ENCODE measurements around the gene SNRPB2.

SNRPB2 gene

GRCh38 chr20:16740365-16741072 is 10.7 kb downstream of the SNRPB2 start:
- no peak for DNase-seq

- DNase-seq = no peak
Observed at GRCh38 chr20:16744178-16744807, 14.5 kb downstream of the SNRPB2 start.

DNA sequence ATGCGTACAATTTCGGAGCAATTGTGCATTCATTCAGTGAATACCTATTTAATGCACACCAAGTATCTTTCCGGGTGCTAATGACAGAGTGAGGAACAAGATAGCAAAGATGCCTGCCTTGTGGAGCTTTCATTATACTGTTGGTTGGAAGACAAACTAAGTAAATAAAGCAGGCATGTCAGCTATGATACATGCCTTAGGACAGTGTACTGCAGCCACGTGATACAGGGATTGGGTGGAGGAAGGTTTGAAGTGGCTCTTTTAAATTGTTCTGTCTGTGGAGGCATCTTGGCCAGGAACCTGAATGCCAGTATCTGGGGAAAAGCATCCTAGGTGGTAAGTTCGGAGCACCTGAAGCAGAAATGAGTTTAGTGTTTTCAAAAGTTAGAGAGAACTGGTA is 15.4 kb downstream of the SNRPB2 start:
- DNase-seq = no peak

DNA sequence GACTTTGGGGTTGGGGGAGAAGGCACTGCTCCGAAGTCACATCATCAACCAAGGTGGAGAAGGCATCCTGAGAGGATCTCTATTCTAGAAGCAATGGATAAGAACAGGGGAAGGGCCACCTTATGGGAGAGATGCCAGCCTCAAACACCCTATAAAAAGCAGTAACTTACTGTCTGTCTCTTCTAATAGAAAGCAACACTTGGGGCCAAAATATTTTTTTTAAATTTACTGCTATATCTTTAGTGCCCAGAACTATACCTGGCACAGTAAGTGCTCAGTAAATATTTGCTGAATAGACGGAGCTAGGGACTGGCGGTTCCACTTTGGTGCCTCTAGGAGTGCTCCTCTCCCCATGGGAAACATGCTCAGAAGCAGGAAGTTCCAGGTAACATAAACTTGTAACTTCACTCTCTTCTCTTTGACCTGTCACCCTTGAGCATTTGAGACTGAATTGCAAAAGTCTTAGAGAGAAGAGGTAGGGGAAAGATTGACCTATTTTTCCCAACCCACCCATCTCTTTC is 17.5 kb downstream of the SNRPB2 start:
- no peak for DNase-seq

- no peak for DNase-seq
Observed at GRCh38 chr20:16748308-16748900, 18.6 kb downstream of the SNRPB2 start, which contains the start of gene OTOR. TSS of gene OTOR (plus strand) at chr20:16748358. CDS start at chr20:16748402, 44 bp downstream.

DNA sequence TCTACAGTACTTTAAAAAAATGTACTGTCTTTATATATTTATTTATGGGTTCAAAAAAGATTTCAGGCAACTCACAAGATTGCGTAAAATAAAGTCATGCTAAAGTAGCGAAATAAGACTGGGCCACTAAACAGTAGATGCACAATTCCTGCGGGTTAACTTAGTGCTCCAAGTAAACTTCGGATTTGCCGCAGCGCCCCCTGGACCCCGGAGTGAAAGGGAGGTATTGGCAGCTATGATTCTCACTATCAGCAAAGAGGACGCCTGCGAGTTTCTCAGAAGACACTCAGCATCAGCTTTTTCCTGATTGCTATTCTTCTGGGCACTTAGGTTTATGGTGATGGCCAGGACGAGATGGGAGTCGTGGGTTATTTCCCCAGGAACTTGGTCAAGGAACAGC is 19.7 kb downstream of the SNRPB2 start:
- DNase-seq = no peak

- no peak for DNase-seq
Observed at GRCh38 chr20:16752082-16752481, 22.3 kb downstream of the SNRPB2 start.

DNA sequence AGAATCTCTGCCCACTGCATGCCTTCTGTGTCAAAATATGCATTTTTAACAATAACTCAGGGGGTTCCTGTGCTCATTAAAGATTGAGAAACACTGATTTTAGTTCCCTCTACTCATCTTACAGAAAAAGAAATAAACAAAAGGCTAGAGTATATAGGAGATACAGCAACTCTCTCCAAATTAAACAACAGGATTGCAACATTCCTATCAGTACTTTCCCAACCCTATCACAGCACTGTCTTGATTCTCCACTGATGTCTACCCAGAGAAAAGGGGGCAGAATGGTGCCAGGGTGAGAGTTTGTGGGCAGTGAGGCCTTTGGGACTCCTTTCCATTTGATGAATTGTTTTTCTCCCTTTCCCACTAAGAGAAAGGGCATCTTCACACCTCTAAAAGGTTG is 23.1 kb downstream of the SNRPB2 start:
- no peak for DNase-seq

GRCh38 chr20:16758454-16759180 is 28.8 kb downstream of the SNRPB2 start:
- DNase-seq = no peak

GRCh38 chr20:16759181-16759563 is 29.3 kb downstream of the SNRPB2 start:
- no peak for DNase-seq

- DNase-seq = no peak
Observed at GRCh38 chr20:16760431-16761304, 30.8 kb downstream of the SNRPB2 start.

DNA sequence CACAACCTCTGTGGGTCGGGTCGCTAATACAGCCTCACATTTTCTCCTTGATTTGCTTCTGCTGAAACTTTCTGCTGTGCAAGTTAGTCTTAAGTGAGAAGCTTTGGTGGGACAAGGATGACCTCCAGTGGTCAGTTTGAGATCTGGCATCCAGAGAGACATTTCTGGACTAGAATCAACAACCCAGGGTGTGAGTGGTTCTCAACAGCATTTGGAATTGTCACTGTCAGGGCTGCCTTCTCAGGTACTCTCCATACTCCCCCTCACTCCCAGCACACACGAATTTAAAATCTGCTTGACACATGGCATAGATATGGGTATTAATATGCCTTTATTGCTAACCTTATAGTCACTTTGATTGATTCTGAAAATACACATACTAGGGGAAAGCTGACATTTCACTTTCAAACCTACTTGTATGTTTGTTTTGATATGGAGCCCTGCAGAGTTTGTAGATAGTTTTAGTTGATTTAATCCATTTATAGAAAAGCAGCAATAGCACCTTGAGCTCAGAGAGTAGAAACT is 31.5 kb downstream of the SNRPB2 start:
- peak; percentile 65 to 72 (median 70) for DNase-seq

DNA sequence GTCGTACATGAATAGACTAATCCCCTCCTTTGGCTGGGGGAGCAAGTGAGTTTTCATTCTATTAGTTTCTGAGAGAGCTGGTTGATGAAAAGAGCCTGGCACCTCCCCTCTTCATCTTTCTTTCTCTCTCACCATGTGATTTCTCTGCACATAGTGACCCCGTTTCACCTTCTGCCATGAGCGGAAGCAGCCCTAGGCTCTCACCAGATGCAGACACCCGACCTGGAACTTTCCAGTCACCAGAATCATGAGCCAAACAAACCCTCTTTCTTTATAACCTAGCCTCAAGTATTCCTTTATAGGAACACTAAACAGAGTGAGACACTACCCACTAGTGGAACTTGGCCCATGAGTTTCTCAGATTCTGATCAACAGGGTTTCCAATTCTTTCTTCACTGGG is 34.7 kb downstream of the SNRPB2 start:
- no peak for DNase-seq

DNA sequence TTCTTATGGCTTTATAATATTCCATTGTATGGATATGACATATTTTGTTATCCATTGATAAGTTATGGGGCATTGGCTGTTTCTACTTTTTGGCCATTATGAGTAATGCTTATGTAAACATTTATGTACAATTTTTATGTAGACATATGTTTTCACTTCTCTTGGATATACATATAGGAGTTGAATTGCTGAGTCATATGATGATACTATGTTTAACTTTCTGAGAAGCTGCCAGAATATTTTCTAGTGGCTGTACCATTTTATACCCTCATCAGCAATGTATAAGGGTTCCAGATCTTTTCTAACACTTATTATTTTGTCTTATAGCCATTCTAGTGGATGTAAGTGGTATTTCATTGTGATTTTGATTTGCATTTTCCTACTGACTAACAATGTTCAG is 41.4 kb downstream of the SNRPB2 start:
- no peak for DNase-seq

DNA sequence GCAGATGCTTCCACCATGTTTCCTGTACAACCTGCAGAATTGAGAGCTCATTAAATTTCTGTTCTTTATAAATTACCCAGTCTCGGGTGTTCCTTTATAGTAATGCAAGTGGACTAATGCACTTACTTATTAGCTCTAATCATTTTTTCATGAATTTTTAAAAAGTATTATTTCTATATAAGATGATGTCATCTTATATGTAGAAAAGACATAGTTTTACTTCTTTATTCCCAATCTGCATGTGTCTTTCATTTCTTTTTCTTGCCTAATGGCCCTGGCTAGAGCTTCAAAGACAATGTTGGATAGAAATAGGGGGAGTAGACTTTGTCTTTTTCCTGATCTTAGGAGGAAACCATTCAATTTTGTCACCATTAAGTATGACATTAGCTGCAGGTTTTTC is 46.1 kb downstream of the SNRPB2 start:
- no peak for DNase-seq

DNA sequence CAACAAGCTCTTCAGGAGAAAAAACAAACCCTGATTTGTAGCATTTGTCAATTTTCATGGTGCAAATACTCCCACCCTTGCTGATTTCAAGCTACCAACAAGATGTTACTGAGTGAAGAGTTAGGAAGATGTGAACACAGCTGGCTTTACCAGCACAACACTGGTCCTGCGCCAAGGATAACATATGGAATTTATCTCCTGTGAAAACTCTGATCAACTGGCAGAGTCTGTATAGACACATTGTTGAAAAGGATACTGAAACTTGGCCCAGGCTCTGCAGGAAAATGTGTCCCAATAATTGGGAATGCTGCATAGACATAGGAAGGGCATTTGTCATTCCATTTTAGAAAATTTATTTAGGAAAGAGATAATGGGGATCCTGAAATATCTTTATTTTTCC is 47.3 kb downstream of the SNRPB2 start:
- DNase-seq = no peak

DNA sequence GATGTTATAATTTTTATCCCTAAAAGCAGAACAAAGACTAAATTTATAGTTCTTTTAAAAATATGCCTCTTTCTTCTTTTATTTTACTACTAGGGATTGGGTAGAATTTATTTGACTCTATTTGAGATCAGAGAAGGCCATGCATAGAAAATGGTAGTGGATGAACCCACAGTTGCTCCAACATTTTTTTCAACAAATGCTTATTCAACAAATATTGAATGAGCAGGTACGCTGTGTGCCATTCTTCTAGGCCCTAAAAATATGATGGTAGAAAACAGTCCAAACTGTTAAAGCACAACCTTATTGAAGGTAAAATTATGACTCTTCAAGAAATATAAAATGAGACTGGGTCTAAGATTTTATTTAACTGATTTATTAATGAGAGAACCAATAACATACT is 48.3 kb downstream of the SNRPB2 start:
- no peak for DNase-seq

DNA sequence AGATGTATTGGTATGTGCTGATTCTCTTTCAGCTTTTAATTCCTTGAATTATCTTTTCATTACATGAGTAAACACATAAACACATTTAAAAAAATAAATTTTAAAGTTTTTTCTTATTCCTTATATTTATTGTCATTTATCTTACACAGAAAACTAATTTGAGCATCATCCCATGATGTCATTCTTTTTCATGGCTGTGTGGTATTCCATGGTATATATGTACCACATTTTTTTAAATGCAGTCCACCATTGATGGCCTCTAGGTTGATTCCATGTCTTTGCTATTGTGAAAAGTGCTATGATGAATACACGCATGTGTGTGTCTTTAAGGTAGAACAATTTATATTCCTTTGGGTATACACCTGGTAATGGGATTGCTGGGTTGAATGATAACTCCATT is 51.7 kb downstream of the SNRPB2 start:
- no peak for DNase-seq

GRCh38 chr20:16785226-16785625 is 55.4 kb downstream of the SNRPB2 start:
- DNase-seq = no peak

Measured in suppressor macrophage treated with lipopolysaccharide for 1 hour (primary cell).